HCT116 (cell line): ENCODE results near the gene TTF2. TPM values are rescaled to one million over a fixed set of nuclear protein-coding genes. Genes with fewer than 3 reads are reported as not detected.

Experiments used
- ATAC-seq: fragments of 200-7000 bp; cut with Tn5 transposase; 2 replicates; pipeline ENCODE4 v1.9.1; 2020; ENCODE audit warnings: mild to moderate bottlenecking, moderate library complexity
- BruUV-seq: library from RNA; stranded (reverse); fragments of 400-500 nt; replicated peaks from 2 replicates; lab custom pipeline; 2021; lab: Mats Ljungman, UMichigan
- CTCF ChIA-PET: fragments of 300-600 bp; sonication (Branson Sonifier 250); formaldehyde crosslinking; loops from one replicate; lab custom pipeline; 2021; ENCODE audit warnings: antibody characterized with exemption; lab: Charles Lee
- POLR2A ChIA-PET: fragments of 300-600, 350-600 bp; sonication (Branson Sonifier 250); formaldehyde crosslinking; loops from one replicate; lab custom pipeline; 2021; ENCODE audit warnings: antibody characterized with exemption; lab: Charles Lee
- RAD21 ChIA-PET, 2 experiments: fragments of 300-600 bp; sonication (Branson Sonifier 250); formaldehyde crosslinking; loops; one replicate each; lab custom pipeline; 2023; ENCODE audit warnings: low total read pairs in 2 of 2; ENCODE audit not compliant: uncharacterized antibody in 2 of 2, unreplicated experiment in 2 of 2, low non-redundant PET in 1 of 2; lab: Charles Lee
- DNase-seq: peaks from one replicate; pipeline ENCODE4 v3.0.0-alpha.2; 2010; ENCODE audit warnings: low read depth, low spot score
- H2AFZ ChIP-seq: fragments of 200-600 bp; shearing (Covaris generic), sonication (generic); 2 replicates; pipeline ENCODE4 v1.6.1; 2017; ENCODE audit warnings: low read depth, mixed run types, mixed read lengths, antibody characterized with exemption, low read length; ENCODE audit not compliant: poor library complexity, severe bottlenecking
- H3K27ac ChIP-seq: 2 replicates; pipeline ENCODE4 v1.5.1; 2012; ENCODE audit warnings: low read depth, low read length
- H3K27me3 ChIP-seq: fragments of 200-600 bp; sonication (generic); 2 replicates; pipeline ENCODE4 v1.6.1; 2016; ENCODE audit warnings: mixed run types, low read length, mixed read lengths; ENCODE audit not compliant: insufficient read depth
- H3K36me3 ChIP-seq, 2 experiments: fragments of 200-500 bp in 1 of 2; fragments of 200-600 bp in 1 of 2; sonication (Bioruptor generic) in 1 of 2; sonication (generic) in 1 of 2; 2 replicates each; pipeline versions ENCODE4 v1.5.1 to v1.6.1; 2014 to 2016; ENCODE audit warnings: low read length in 2 of 2, inconsistent platforms in 1 of 2, mixed read lengths in 1 of 2, mixed run types in 1 of 2; ENCODE audit not compliant: insufficient read depth in 2 of 2, control insufficient read depth in 1 of 2
- H3K4me1 ChIP-seq, 2 experiments: fragments of 200-600 bp in 1 of 2; sonication (generic) in 1 of 2; 2 replicates each; pipeline versions ENCODE4 v1.5.1 to v1.6.1; 2012 to 2017; ENCODE audit warnings: low read length in 2 of 2, inconsistent platforms in 1 of 2, mild to moderate bottlenecking in 1 of 2, mixed read lengths in 1 of 2, mixed run types in 1 of 2, moderate library complexity in 1 of 2; ENCODE audit not compliant: insufficient read depth in 2 of 2, control insufficient read depth in 1 of 2
- H3K4me2 ChIP-seq: fragments of 200-600 bp; sonication (generic); 2 replicates; pipeline ENCODE4 v1.6.1; 2017; ENCODE audit warnings: mixed run types, low read length, mixed read lengths
- H3K4me3 ChIP-seq, 2 experiments: fragments of 200-600 bp in 1 of 2; sonication (generic) in 1 of 2; replicated peaks in 1 of 2; 2 replicates each; pipeline ENCODE4 v1.5.1; 2011 to 2016; ENCODE audit warnings: low read length in 2 of 2, control low read depth in 1 of 2, low read depth in 1 of 2, mild to moderate bottlenecking in 1 of 2, mixed read lengths in 1 of 2, mixed run types in 1 of 2
- H3K79me2 ChIP-seq: fragments of 200-600 bp; sonication (generic); 2 replicates; pipeline ENCODE4 v1.6.1; 2017; ENCODE audit warnings: mild to moderate bottlenecking, mixed run types, low read length, moderate library complexity, mixed read lengths; ENCODE audit not compliant: insufficient read depth
- H3K9ac ChIP-seq: fragments of 200-600 bp; sonication (generic); 2 replicates; pipeline ENCODE4 v1.6.1; 2016; ENCODE audit warnings: low read length, mixed read lengths
- H3K9me2 ChIP-seq: fragments of 200-600 bp; sonication (generic), shearing (Covaris generic); 2 replicates; pipeline ENCODE4 v1.6.1; 2017; ENCODE audit warnings: mixed run types, mild to moderate bottlenecking, moderate library complexity; ENCODE audit not compliant: insufficient read depth
- H3K9me3 ChIP-seq, 2 experiments: fragments of 200-500 bp in 1 of 2; fragments of 200-600 bp in 1 of 2; sonication (Bioruptor generic) in 1 of 2; sonication (generic) in 1 of 2; 2 replicates each; pipeline ENCODE4 v1.6.1; 2014 to 2017; ENCODE audit warnings: low read length in 2 of 2, mixed read lengths in 2 of 2, inconsistent platforms in 1 of 2, low read depth in 1 of 2, mild to moderate bottlenecking in 1 of 2, mixed run types in 1 of 2, moderate library complexity in 1 of 2; ENCODE audit not compliant: control insufficient read depth in 1 of 2, insufficient read depth in 1 of 2
- H4K20me1 ChIP-seq: fragments of 200-600 bp; sonication (generic), shearing (Covaris generic); 2 replicates; pipeline ENCODE4 v1.6.1; 2017; ENCODE audit warnings: mixed run types, mild to moderate bottlenecking, moderate library complexity; ENCODE audit not compliant: insufficient read depth
- ATF3 ChIP-seq: IDR thresholded peaks from 2 replicates; pipeline ENCODE4 v1.6.1; 2012
- CTCF ChIP-seq, 3 experiments: fragments of 200-600 bp in 1 of 3; sonication (generic) in 1 of 3; IDR thresholded peaks in 2 of 3; conservative IDR thresholded peaks in 1 of 3; 2 replicates each; pipeline ENCODE4 v1.5.1; 2012 to 2017; ENCODE audit warnings: low read depth in 2 of 3, low read length in 2 of 3, antibody characterized with exemption in 1 of 3, borderline replicate concordance in 1 of 3, control low read depth in 1 of 3, mild to moderate bottlenecking in 1 of 3, mixed read lengths in 1 of 3, mixed run types in 1 of 3, moderate library complexity in 1 of 3; ENCODE audit not compliant: insufficient read depth in 1 of 3
- intact Hi-C: fragments of 100-400 bp; cut with micrococcal nuclease; formaldehyde crosslinking; loops from 2 replicates; pipeline ENCODE4 v1.10.0; 2022
- total RNA-seq: library from RNA; stranded (reverse); gene quantifications from one replicate; pipeline ENCODE4 v1.2.1, GENCODE V29; 2021; ENCODE audit not compliant: unreplicated experiment

The TTF2 gene
- total RNA-seq, 1 experiment from 2014 or later = 60.3 TPM

GRCh38 chr1:117033772-117034171, 26.4 kb upstream of the TTF2 start:
- no TSS peak for BruUV-seq

More at GRCh38 chr1:117033772-117034171, 26.4 kb upstream of the TTF2 start:
- Histone ChIP-seq H3K4me1 (no peaks in the 10 kb centered on the region), H3K9me2 (no peaks in the 10 kb centered on the region), H4K20me1 (no peaks in the 10 kb centered on the region), H3K27ac (no peak overlapping the region), H3K79me2 (no peaks in the 10 kb centered on the region), H3K27me3 (no peaks in the 10 kb centered on the region), H3K36me3 (no peaks in the 10 kb centered on the region), H3K4me2 (no peak overlapping the region), H2AFZ (no peak overlapping the region), H3K9ac (no peak overlapping the region), H3K4me3 (no peak overlapping the region), H3K9me3 (no peaks in the 10 kb centered on the region)
- DNase-seq (no peak), ATAC-seq (no peak)
- CTCF ChIA-PET = no interaction called here
- intact Hi-C loops = no loop called here
- RAD21 ChIA-PET = no interaction called here
- no peak for TF ChIP-seq ATF3
- no peak for TF ChIP-seq CTCF (IDR thresholded peaks at IDR 0.05 in 2 of 3, conservative IDR thresholded peaks at IDR 0.05 in 1 of 3; ENCODE audit: borderline replicate concordance in 1 of 3, insufficient read depth in 1 of 3, low read depth in 2 of 3, low read length in 2 of 3)
- POLR2A ChIA-PET = no interaction called here
